GM12892 (cell line): Measurements from ENCODE around the gene TMEM247.

Experiments
- POLR2A ChIP-seq: IDR thresholded peaks from 2 replicates; pipeline ENCODE4 v1.6.1; 2011; ENCODE audit warnings: low read depth, low read length, control low read depth
- POLR2AphosphoS5 ChIP-seq: IDR thresholded peaks from 2 replicates; pipeline ENCODE4 v1.6.1; 2011; ENCODE audit warnings: low read depth, low read length, control low read depth

GRCh38 chr2:46530639-46531038 is 51.3 kb downstream of the TMEM247 start:
- no peak for TF ChIP-seq POLR2AphosphoS5
- TF ChIP-seq POLR2A: no peak
